Keratinocyte (primary cell): ENCODE results near the gene CDH13. TPM values are rescaled to one million over a fixed set of nuclear protein-coding genes. Genes with fewer than 3 reads are reported as not detected.

Experiments
- DNase-seq: peaks from one replicate; pipeline ENCODE4 v3.0.0-alpha.2; 2011; ENCODE audit warnings: low read depth, missing footprints, low spot score
- FAIRE-seq: peaks from 2 replicates; lab custom pipeline; 2011; peaks lifted over from hg19 to GRCh38; lab: Jason Lieb, UNC
- H2AFZ ChIP-seq: 2 replicates; pipeline ENCODE4 v1.6.0; 2012; ENCODE audit warnings: low read length, control low read depth, inconsistent platforms; ENCODE audit not compliant: control insufficient read depth
- H3K27ac ChIP-seq: 2 replicates; pipeline ENCODE4 v1.5.1; 2011; ENCODE audit warnings: low read length; ENCODE audit not compliant: control insufficient read depth, insufficient read depth
- H3K27me3 ChIP-seq: 3 replicates; pipeline ENCODE4 v1.6.0; 2011; ENCODE audit warnings: low read length; ENCODE audit not compliant: control insufficient read depth, insufficient read depth; ENCODE audit errors: extremely low read depth
- H3K36me3 ChIP-seq, 2 experiments: 2 replicates in 1 of 2; 3 replicates in 1 of 2; pipeline ENCODE4 v1.5.1; 2011; ENCODE audit warnings: low read length in 2 of 2, mild to moderate bottlenecking in 1 of 2; ENCODE audit not compliant: control insufficient read depth in 2 of 2, insufficient read depth in 2 of 2; ENCODE audit errors: extremely low read depth in 1 of 2
- H3K4me1 ChIP-seq: 3 replicates; pipeline ENCODE4 v1.5.1; 2011; ENCODE audit warnings: low read length; ENCODE audit not compliant: control insufficient read depth, insufficient read depth; ENCODE audit errors: extremely low read depth
- H3K4me2 ChIP-seq: 3 replicates; pipeline ENCODE4 v1.6.0; 2011; ENCODE audit warnings: low read depth, low read length; ENCODE audit not compliant: control insufficient read depth, insufficient read depth; ENCODE audit errors: extremely low read depth
- H3K4me3 ChIP-seq, 3 experiments: fragments of 200-600 bp in 1 of 3; sonication (generic) in 1 of 3; 2 replicates in 2 of 3; 3 replicates in 1 of 3; pipeline ENCODE4 v1.5.1; 2011 to 2016; ENCODE audit warnings: low read length in 3 of 3, mild to moderate bottlenecking in 3 of 3, control low read depth in 2 of 3, inconsistent platforms in 1 of 3, low read depth in 1 of 3, mixed read lengths in 1 of 3, mixed run types in 1 of 3, moderate library complexity in 1 of 3; ENCODE audit not compliant: control insufficient read depth in 2 of 3, insufficient read depth in 2 of 3; ENCODE audit errors: extremely low read depth in 1 of 3
- H3K79me2 ChIP-seq: 2 replicates; pipeline ENCODE4 v1.6.0; 2012; ENCODE audit warnings: low read length; ENCODE audit not compliant: control insufficient read depth, insufficient read depth
- H3K9ac ChIP-seq: 3 replicates; pipeline ENCODE4 v1.6.0; 2011; ENCODE audit warnings: low read length; ENCODE audit not compliant: control insufficient read depth, insufficient read depth; ENCODE audit errors: extremely low read depth
- H3K9me1 ChIP-seq: 3 replicates; pipeline ENCODE4 v1.6.0; 2011; ENCODE audit warnings: low read length; ENCODE audit not compliant: control insufficient read depth, insufficient read depth; ENCODE audit errors: extremely low read depth
- H3K9me3 ChIP-seq: 2 replicates; pipeline ENCODE4 v1.5.1; 2012; ENCODE audit warnings: low read depth, low read length; ENCODE audit not compliant: control insufficient read depth
- H4K20me1 ChIP-seq: 3 replicates; pipeline ENCODE4 v1.6.0; 2011; ENCODE audit warnings: low read length; ENCODE audit not compliant: control insufficient read depth, insufficient read depth; ENCODE audit errors: extremely low read depth
- EZH2 ChIP-seq: IDR thresholded peaks from one replicate; pipeline ENCODE4 v1.6.1; 2012; ENCODE audit warnings: inconsistent platforms, mild to moderate bottlenecking, low read length, moderate library complexity
- dilution Hi-C: fragments of 300-500 bp; cut with MboI; formaldehyde crosslinking; loops from one replicate; pipeline ENCODE4 v1.7.0; 2020; ENCODE audit warnings: low sequenced_read_pairs; ENCODE audit not compliant: extremely low pct_ligation_motif_present
- polyA plus RNA-seq, 5 experiments: library from polyadenylated mRNA; depleted of rRNA in 3 of 5; stranded (reverse) in 3 of 5; stranded (forward) in 1 of 5; unstranded in 1 of 5; fragments of >200 nt; gene quantifications; 1 replicate in 1 of 5; 2 replicates in 3 of 5; 3 replicates in 1 of 5; pipeline versions ENCODE4 v1.2.1 to v1.2.3, GENCODE V29; 2011 to 2012; ENCODE audit warnings: missing spikeins in 2 of 5, low read depth in 1 of 5, low replicate concordance in 1 of 5
- TF ChIP-seq, protein P1 (sequence below), 3 experiments: IDR thresholded peaks in 1 of 3; conservative IDR thresholded peaks in 1 of 3; optimal IDR thresholded peaks in 1 of 3; 2 replicates in 2 of 3; 3 replicates in 1 of 3; pipeline versions ENCODE3 to v1.5.1; 2011; ENCODE audit warnings: low read length in 3 of 3, mild to moderate bottlenecking in 3 of 3, moderate library complexity in 2 of 3, control low read depth in 1 of 3, inconsistent platforms in 1 of 3; ENCODE audit not compliant: insufficient read depth in 2 of 3; ENCODE audit errors: extremely low read depth in 1 of 3

CDH13 gene
- polyA plus RNA-seq, 1 donor (not counting 4 experiments of a cell fraction or from before 2014, with no cell fraction given) = 111 TPM

DNA sequence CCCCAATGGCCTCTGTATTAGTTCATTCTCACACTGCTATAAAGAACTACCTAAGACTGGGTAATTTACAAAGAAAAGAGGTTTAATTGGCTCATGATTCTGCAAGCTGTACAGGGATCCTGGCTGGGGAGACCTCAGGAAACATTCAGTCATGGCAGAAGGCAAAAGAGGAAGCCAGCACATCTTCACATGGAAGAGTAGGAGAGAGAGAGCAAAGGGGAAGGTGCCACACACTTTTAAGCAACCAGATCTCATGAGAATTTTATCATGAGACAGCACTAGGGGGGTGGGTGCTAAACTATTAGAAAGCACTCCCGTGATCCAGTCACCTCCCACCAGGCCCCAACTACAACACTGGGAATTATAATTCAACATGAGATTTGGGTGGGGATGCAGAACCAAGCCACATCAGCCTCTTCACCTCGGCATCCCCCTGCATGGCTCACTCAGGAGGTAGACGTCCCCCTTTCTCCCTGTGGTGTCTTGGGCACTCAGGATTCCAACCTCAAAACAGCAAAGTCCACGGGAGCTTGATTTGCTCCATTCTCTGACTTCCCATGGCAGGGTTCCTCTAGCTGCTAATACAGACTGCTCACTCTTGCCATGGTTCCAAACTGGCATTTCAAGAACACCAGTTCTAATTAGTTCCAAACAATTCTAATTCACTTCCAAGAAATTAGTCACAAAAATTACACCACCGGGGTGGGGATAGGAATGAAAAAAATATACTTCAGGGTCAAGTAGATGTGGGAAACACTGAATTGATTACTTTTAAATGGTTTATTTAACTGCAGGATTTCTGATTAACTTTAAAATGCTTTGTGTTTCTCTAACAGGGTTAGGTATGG lies 977.2 kb downstream of the CDH13 start:
- Histone ChIP-seq H3K79me2 (no peaks in the 10 kb centered on the region), H3K9me3 (no peaks in the 10 kb centered on the region), H3K9ac (no peak overlapping the region), H3K27me3 (no peaks in the 10 kb centered on the region), H3K4me3 (no peak overlapping the region), H3K36me3 (no peaks in the 10 kb centered on the region), H3K4me1 (no peaks in the 10 kb centered on the region), H2AFZ (no peak overlapping the region), H4K20me1 (no peaks in the 10 kb centered on the region), H3K4me2 (no peak overlapping the region), H3K27ac (no peak overlapping the region), H3K9me1 (no peaks in the 10 kb centered on the region)
- DNase-seq (no peak), FAIRE-seq (no peak)
- no peak for TF ChIP-seq EZH2
- TF ChIP-seq, protein P1, sequence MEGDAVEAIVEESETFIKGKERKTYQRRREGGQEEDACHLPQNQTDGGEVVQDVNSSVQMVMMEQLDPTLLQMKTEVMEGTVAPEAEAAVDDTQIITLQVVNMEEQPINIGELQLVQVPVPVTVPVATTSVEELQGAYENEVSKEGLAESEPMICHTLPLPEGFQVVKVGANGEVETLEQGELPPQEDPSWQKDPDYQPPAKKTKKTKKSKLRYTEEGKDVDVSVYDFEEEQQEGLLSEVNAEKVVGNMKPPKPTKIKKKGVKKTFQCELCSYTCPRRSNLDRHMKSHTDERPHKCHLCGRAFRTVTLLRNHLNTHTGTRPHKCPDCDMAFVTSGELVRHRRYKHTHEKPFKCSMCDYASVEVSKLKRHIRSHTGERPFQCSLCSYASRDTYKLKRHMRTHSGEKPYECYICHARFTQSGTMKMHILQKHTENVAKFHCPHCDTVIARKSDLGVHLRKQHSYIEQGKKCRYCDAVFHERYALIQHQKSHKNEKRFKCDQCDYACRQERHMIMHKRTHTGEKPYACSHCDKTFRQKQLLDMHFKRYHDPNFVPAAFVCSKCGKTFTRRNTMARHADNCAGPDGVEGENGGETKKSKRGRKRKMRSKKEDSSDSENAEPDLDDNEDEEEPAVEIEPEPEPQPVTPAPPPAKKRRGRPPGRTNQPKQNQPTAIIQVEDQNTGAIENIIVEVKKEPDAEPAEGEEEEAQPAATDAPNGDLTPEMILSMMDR (optimal IDR thresholded peaks at IDR 0.05 in 1 of 3, IDR thresholded peaks at IDR 0.05 in 1 of 3, conservative IDR thresholded peaks at IDR 0.05 in 1 of 3; ENCODE audit: extremely low read depth in 1 of 3, insufficient read depth in 2 of 3, low read length in 3 of 3) = no peak
- dilution Hi-C loops = no loop called here

- H3K4me3 ChIP-seq = no peak overlapping the region
- H3K9me1 ChIP-seq = no peaks in the 10 kb centered on the region
- no peaks in the 10 kb centered on the region for H3K36me3 ChIP-seq
- dilution Hi-C loops = no loop called here
- no peaks in the 10 kb centered on the region for H3K79me2 ChIP-seq
- H4K20me1 ChIP-seq = no peaks in the 10 kb centered on the region
- H3K4me2 ChIP-seq = no peak overlapping the region
- no peak overlapping the region for H3K9ac ChIP-seq
- no peak for TF ChIP-seq EZH2
- TF ChIP-seq, protein P1 (optimal IDR thresholded peaks at IDR 0.05 in 1 of 3, IDR thresholded peaks at IDR 0.05 in 1 of 3, conservative IDR thresholded peaks at IDR 0.05 in 1 of 3; ENCODE audit: extremely low read depth in 1 of 3, insufficient read depth in 2 of 3, low read length in 3 of 3) = no peak
- no peak for DNase-seq
- H3K4me1 ChIP-seq = no peaks in the 10 kb centered on the region
- H3K27ac ChIP-seq = no peak overlapping the region
- no peaks in the 10 kb centered on the region for H3K9me3 ChIP-seq
- no peak overlapping the region for H2AFZ ChIP-seq
- H3K27me3 ChIP-seq = no peaks in the 10 kb centered on the region
- no peak for FAIRE-seq
Measured at GRCh38 chr16:83606486-83607030, 979.8 kb downstream of the CDH13 start.
